Right kidney (tissue), 9 donors: ENCODE data around the gene CLCNKB.
"Not testable (repeated sequence)": the region's sequence is repeated elsewhere in the genome, so short reads cannot be mapped to it uniquely, and the experiment has no call there.

ENCODE experiments used
- DNase-seq: peaks from one replicate; pipeline ENCODE4 v3.0.0-alpha.2; 2016
- long read RNA-seq, 8 donors: transcript quantifications; one replicate each; lab custom pipeline, GENCODE V29; 2026

Gene CLCNKB
- long read RNA-seq, donor 1, partial matches to known transcripts: 0 of 2 reads
- long read RNA-seq, donor 1, other reads (novel, unspliced or antisense): 0 of 2 reads
- long read RNA-seq, donor 2, partial matches to known transcripts: 0 of 1 reads
- long read RNA-seq, donor 2, other reads (novel, unspliced or antisense): 0 of 1 reads
- long read RNA-seq, donor 3, partial matches to known transcripts: 0 of 2 reads
- long read RNA-seq, donor 3, other reads (novel, unspliced or antisense): 0 of 2 reads
- long read RNA-seq, donor 4, partial matches to known transcripts: 8 of 12 reads
- long read RNA-seq, donor 4, other reads (novel, unspliced or antisense): 0 of 12 reads
- long read RNA-seq, donor 5, partial matches to known transcripts: 0 of 3 reads
- long read RNA-seq, donor 5, other reads (novel, unspliced or antisense): 0 of 3 reads
- long read RNA-seq, donor 6, transcript CLCNKB-202 (20 exons, 2,567 nt): major isoform, 6 of 23 reads
- long read RNA-seq, donor 6, partial matches to known transcripts: 17 of 23 reads
- long read RNA-seq, donor 6, other reads (novel, unspliced or antisense): 0 of 23 reads
- long read RNA-seq, donor 7: 0 reads
- long read RNA-seq, donor 8, partial matches to known transcripts: 0 of 3 reads
- long read RNA-seq, donor 8, other reads (novel, unspliced or antisense): 0 of 3 reads

DNA sequence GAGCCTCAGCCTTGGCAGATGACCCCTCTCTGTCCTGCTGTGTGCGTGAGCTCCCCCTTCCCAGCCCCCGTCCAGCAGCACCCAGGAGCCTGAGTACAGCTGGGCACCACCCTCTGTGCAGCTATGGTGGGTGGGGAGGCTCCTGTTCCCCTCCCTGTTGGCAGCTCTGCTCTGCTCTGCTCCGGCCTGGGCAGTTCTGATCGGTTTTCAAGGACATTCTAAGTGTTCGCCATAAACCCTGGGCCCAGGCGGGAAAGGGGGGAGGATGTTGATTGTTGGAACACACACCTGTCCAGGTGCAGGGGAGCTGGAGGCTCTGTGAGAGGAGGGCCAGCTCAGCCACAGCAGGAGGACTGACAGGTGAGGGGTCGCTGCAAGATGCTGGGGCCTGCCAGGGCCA lies at the start of gene CLCNKB:
Gene CLCNKB, plus strand, starts transcription at position 262 of the 400 bp plus-strand sequence. CDS start 711 bp downstream, outside the sequence.
- no peak for DNase-seq

DNA sequence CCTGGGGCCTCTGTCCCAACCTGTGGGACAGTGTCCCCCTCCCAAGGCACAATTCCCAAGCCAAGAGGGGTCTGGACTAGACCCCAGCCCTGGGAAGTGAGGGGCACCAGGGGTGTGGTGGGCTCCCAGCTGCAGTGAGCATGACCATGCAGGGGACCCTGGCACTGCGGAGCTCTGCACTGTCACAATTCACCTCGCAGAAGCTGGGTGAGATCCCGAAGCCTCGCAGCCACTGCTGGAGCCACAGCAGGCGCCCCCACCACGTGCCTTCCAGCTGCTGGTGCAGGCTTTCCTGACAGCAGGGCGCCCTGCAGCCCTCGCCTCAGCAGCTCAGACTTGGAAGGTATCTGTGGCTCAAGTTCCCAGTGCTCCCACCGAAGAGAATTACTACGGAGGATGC lies 49.5 kb upstream of the CLCNKB start:
- DNase-seq: no peak

DNA sequence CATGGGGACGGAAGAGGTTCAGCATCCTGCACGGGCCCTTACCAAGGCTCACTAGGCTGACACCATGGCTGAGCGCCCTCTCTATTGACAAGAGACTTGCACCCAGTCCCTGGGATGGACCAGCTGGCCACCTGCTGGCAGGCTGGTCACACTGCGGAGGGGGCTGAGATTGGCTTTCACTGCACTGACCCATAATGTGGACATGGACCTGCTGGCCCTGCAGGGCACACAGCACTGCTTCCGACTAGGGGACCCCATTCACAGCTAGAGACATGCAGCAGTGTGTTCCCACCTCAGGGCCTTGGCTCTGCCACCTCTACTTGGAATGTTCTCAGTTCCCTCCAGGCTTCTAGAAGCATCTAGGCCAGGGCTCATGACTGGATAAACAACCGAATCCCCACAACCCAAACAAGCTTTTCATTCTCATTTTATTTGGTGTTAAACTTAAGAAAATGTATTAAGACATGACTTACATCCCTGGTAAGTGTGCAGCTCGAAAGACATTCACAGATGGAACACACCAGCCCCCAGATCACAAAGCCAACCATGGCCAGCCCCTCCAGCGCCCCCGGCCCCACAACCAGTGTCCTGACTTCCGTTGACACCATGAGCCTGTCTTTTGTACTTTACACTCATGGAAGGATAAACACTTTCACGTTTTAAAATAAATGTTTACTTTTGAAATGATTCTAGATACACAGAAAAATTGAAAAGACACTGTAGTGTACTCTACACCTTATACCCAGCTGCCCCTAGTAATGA lies 48.8 kb upstream of the CLCNKB start:
- DNase-seq: no peak

DNA sequence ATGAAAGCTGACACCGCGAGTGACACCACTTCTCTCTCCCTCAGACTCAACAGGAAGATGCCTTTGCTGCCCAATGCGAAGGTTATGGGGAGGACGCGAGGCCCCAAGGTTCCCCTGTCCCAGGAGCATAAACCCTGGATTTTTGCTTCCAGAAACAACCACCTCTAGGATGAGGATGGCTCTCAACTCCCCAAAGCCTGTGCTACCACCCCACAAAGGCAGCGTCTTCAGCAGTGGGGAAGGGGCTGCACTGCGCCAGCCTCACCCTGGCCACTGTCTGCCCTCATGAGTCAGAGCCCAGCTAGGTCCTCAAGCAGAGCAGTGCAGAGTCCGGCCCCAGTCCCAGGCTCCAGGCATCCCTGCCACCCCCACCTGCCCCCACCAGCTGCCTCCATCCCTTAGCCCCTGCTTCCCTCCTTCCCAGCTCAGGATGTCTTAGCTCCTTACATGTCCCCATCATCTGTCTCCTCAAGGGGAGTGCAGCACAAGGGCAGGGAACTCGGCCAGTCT lies 46.5 kb upstream of the CLCNKB start:
- no peak for DNase-seq

DNA sequence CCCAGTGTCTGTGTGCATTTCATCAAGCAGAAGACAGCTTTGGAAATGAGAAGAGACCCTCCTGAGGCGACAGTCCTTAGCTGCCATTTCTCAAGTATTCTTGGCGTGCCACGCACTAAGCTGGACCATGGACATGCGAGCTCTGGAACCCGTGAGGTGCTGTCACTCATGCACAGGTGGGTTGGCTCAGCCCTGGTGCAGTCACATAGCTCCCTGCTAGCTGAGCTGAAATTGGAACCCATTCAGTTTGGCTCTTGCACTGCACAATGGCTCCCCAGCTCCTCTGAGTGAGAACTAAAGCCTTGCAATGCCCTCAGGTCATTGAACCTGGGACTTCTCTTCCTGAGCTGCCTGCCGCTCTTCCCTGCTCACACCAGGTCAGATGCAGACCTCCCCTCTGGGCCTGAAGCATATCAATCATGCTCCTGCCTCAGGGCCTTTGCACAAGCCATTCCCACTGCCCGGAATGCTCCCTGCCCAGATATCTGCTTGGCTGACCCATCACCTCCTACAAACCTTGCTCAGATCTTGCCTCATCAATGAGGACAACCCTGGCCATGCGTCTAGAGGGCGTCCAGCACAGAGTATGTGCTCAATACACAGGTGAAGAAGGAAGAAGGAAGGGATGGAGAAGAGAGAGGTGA lies 45.8 kb upstream of the CLCNKB start:
- DNase-seq: no peak

DNA sequence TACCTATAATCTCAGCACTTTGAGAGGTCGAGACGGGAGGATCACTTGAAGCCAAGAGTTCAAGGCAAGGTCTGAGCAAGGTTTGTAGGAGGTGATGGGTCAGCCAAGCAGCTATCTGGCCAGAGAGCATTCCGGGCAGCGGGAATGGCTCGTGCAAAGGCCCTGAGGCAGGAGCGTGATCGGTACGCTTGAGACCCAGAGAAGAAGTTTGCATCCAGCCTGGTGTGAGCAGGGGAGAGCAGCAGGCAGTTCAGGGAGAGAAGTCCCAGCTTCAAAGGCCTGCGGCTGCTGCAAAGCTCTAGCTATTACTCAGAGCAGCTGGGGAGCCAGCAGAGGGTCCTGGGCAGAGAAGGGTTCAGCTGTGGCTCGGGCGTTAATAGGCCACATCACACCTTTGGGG lies 44.7 kb upstream of the CLCNKB start:
- DNase-seq: no peak

DNA sequence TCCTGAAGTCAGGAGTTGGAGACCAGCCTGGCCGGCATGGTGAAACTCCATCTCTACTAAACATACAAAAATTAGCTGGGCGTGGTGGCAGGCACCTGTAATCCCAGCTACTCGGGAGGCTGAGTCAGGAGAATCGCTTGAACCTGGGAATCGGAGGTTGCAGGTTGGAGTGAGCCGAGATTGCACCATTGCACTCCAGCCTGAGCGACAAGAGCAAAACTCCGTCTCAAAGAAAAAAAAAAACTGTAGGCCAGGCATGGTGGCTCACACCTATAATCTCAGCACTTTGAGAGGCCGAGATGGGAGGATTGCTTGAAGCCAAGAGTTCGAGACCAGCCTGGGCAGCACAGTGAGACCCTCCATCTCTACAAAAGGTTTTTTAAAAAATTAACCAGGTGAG lies 42.3 kb upstream of the CLCNKB start:
- not testable (repeated sequence) for DNase-seq

DNA sequence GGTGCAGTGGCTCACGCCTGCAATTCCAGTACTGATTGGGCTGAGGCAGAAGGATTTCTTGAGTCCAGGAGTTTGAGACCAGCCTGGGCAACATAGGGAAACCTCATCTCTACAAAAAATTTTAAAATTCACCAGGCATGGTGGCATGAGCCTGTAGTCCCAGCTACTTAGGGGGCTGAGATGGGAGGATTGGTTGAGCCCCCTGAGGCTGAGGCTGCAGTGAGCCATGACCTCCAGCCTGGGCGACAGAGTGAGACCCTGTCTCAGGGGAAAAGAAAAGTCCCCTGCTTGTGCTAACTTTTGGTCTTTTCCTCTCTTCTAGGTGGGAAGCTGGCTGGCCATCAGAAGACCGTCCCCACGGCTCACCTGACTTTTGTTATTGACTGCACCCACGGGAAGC lies 38.0 kb upstream of the CLCNKB start:
- DNase-seq: no peak

DNA sequence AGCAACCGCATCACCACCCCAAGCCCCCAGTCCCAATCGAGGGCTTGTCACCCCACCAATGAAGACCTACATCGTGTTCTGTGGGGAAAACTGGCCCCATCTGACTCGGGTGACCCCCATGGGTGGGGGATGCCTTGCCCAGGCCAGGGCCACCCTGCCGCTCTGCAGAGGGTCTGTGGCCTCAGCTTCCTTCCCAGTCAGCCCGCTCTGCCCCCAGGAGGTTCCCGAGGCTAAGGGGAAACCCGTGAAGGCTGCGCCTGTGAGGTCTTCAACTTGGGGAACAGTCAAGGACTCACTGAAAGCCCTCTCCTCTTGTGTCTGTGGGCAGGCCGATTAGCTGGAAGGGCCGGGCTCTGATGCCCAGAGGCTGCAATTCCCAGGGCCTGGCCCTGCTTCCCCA lies 37.6 kb upstream of the CLCNKB start:
- no peak for DNase-seq

DNA sequence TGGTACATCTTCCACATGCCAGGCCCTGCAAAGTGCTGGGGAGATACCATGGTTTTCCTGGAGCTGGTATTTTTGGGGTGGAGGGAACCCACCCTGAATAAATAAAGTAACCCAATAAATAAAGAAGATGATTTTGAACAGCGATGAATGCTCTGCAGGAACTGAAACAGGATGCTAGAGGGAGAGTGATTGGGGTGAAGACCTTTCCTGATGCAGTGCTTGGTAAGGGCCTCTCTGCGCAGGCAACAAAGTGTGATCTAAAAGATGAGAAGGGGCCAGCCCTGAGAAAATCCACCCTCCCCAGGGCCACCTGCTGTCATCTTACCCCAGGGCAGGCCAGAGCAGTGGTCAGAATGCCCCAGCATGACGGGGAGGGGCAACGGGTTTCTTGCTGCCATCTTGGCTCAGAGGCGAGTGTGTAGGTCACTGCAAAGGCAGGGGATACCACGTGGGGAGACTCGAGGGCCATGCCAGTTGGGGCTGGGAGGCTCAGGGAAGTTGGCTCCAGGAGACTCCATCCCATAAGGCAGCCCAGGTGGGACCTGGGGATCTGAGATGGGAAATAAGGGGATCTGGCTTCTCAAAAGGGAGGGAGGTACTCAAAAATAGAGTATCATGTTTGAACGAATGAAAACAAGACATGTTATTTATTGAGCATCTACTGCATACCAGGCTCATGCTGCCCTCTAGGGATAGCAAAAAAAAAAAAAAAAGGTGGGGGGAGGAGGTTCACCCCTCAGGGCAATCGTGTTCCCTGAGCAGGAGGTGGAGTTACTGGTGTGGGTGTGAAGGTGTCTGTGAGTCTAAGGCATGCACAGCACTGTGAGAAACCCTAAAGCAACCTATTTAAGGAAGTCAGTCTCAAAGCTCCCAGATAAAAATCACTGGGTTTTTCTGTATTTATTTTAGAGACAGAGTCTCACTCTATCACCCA lies 36.8 kb upstream of the CLCNKB start:
- DNase-seq: no peak

DNA sequence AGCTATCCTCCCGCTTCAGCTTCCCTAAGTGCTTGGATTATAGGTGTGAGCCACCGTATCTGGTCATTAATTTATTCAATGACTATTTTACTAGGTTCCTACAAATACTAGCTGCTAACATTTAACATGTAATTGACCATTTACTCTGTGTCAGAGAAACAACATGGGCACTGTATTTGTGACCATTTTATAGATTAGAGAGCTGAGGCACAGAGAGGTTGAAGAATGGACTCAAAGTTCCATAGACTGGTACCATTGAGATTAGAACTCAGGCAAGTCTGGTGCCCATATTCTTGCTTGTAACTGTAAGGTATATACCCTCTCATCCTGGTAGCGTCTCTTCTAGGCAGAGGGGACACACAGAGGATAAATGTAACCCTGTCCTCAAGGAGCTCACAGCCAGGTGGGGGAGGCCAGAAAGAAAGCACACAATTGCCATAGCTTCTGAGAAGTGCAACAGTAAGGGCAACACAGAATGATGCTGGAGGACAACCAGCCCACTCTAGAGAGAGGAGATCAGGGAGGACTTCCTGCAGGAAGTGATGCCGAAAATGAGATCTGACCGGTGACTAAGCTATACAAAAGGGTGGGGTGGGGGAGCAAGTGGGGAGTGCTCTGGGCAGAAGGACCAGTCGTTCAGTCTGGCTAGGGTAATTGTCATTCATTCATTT lies 35.8 kb upstream of the CLCNKB start:
- DNase-seq: no peak

DNA sequence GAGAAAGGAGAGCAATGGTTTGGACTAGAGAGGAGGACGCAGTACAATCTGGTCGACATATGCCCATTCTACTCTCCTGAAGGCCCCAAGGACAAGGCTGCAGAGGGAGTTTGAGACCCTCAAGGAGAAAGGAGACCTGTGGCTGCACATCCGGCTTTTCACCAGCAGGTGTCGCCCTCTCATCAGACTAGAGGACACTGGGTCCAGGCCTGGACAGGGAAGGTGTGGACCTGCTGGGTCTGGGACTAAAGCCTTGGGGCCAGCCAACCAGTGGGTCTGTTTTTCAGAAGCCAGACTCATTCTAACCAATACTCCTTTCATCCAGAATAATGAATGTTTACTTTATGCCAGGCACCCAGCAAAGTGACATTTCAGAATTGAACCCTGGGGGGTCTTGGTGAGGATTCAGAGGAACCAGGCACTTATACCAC lies 34.5 kb upstream of the CLCNKB start:
- peak; percentile 67 for DNase-seq

DNA sequence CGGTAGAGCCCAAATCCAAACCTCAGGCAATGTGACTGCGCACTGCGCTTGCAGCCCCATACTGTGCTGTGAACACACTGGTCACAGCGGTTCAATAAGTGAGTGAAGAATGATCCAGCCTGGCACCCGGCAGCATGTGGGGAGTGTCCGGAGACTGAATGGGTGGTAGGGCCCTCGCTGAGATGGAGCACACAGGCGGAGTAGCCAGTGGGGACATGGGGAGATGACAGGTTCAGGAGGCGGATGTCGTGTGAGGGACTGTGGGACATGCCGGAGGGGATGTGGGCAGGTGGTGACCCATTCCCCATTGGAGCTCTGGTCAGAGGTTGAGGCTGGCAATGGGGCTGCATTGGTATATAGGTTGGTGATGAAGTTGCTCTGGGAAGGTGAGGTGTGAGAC lies 33.9 kb upstream of the CLCNKB start:
- DNase-seq: no peak

DNA sequence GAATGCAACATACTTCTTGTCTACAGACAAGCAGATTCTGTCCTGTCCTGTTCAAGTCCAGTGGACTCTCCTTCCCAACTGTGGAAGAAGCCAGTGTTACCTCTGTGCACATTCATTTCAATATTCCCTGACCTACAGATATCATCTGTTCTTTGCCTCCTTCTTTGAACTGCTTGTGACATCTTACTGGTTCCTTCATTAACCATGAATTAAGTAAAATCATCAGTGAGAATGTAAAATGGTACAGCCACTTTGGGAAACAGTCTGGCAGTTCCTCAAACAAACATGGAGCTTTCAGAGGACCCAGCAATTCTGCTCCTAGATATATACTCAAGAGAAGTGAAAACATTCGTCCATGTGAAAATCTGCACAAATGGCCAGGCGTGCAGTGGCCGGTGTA lies 32.7 kb upstream of the CLCNKB start:
- DNase-seq: no peak

DNA sequence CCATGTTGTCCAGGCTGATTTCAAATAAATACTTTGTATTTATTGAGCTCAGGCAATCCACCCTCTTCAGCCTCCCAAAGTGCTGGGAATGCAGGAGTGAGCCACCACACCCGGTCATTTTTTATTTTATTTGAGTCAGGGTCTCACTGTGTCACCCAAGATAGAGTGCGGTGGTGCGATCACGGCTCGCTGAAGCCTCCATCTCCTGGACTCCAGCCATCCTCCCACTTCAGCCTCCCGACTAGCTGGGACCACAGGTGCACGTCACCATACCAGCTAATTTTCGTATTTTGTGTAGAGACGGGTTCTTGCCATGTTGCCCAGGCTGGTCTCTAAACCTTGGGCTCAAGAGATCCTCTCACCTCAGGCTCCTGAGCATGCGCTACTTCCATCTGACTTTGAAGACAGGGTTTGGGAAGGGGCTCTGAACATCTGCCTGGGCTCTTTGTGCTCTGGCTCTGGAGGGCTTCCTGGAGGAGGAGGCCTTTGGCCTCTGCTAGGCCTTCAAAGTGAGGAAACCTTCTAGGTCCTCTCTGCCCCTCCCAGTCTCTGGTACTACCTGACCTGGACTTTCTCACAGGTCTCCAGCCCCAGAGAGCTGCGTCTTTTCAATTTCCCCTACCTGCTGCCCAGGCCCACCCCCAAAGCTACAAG lies 31.5 kb upstream of the CLCNKB start:
- DNase-seq: no peak

DNA sequence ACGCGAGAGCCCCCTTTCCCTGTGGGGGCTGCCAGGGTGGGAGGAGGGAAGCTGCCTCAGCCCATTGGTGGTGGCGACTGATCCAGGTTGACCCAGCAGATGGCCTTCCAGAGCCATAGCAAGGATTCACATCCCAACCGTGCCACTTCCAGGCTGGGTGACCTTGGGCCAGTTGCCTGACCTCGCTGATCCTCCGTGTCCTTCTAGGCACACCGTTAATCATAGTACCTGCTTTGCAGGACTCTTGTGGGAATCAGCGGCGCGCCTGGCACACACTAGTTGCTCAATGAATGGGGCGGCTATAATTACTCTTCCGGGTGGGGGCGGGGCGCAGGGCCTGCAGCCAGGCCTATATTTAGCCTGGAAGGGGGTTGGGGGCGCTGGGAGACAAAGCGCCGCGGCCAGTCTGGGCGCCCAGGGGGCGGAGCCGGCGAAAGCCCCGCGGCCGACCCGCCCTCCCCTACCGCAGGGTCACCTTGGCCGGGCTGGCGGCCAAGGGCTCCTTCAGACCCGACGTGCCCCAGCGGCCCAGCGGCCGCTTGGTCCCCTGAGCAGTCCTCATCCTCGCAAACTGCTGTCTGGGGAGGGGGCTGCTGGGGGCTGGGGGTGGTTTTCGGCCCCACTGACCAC lies 30.9 kb upstream of the CLCNKB start:
- DNase-seq: peak; percentile 72

DNA sequence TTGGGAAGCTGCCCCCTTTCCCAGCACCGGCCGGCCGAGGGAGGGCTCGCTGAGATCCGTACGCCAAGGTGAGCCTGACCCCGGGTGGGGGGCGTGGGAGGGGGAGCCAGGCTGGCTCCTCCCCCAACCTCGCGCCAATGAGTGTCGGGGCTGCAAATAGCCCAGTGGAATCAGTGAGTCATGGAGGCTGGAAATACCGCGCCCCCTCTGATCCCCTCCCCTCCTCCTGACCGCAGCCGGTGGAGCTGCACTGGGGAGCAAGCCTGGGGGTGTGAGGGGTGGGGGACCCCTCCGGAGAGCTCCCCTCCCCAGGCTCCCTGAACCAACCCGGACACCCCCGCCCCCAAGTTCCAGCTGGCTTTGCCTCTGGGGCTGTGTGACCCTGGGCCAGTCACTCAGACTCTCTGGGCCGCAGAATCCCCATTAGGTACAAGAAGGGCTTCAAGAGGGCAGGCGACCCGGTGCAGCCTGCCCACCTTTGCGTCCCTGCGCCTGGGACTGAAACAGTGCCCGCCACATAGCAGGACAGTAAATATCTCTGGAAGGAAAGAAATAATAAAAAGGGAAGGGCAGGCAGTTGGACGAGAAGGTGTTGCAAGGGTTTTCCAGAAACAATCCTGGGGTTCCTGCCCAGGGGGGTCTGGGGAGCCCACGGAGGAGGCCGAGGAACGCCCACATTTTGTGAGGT lies 30.2 kb upstream of the CLCNKB start:
- DNase-seq: no peak

DNA sequence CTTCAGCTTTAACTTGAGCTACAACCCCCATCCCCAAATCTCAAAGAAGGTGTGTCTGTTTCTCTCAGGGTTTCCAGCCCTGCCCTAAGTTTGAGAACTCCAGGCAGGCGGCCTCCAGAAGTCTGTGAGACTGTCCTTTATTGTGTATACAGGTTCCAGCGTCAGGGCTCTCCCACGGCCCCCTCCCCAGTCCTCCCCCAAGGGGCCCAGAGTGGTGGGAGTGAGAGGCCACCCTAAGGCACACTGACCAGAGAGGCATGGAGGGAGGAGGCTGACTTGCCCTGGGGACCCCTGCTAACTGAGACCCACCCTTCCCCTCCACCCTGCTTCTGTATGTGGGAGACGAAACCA lies 29.7 kb upstream of the CLCNKB start:
- DNase-seq: no peak
